HL-60/S4 treated with retinoic acid at 250 ng/mL for 4 days and 3 days (cell line): ENCODE results near the gene KMT2C.

ENCODE experiments used
- in situ Hi-C: fragments of 300-500 bp; cut with MboI; formaldehyde crosslinking; loops from 2 replicates; pipeline ENCODE4 v1.7.0; 2022; ENCODE audit warnings: low sequenced_read_pairs

Gene KMT2C

GRCh38 chr7:152149363-152149762 lies 286.4 kb downstream of the KMT2C start:
- in situ Hi-C loops, result no loop called here

GRCh38 chr7:152148706-152149105 lies 287.1 kb downstream of the KMT2C start:
- in situ Hi-C loops, result no loop called here

- in situ Hi-C loops, result no loop called here
Observed at GRCh38 chr7:152145853-152146466, 289.8 kb downstream of the KMT2C start.

GRCh38 chr7:152144557-152145245 lies 291.1 kb downstream of the KMT2C start:
- in situ Hi-C loops, result no loop called here

GRCh38 chr7:152142976-152143595 lies 292.7 kb downstream of the KMT2C start:
- in situ Hi-C loops, result no loop called here

- in situ Hi-C loops, result no loop called here
Observed at GRCh38 chr7:152140560-152140959, 295.2 kb downstream of the KMT2C start.

GRCh38 chr7:152140067-152140466 lies 295.7 kb downstream of the KMT2C start:
- in situ Hi-C loops, result no loop called here

GRCh38 chr7:152137476-152138025 lies 298.3 kb downstream of the KMT2C start:
- in situ Hi-C loops, result no loop called here

- in situ Hi-C loops, result no loop called here
Observed at GRCh38 chr7:152136686-152137085, 299.1 kb downstream of the KMT2C start.

- in situ Hi-C loops, result no loop called here
Observed at GRCh38 chr7:152133804-152134203, 302.0 kb downstream of the KMT2C start.

- in situ Hi-C loops, result no loop called here
Observed at GRCh38 chr7:152132812-152133211, 303.0 kb downstream of the KMT2C start.

- in situ Hi-C loops, result no loop called here
Observed at GRCh38 chr7:152131981-152132494, 303.8 kb downstream of the KMT2C start.

GRCh38 chr7:152130658-152131590 lies 304.9 kb downstream of the KMT2C start:
- in situ Hi-C loops, result no loop called here

GRCh38 chr7:152129682-152130081 lies 306.1 kb downstream of the KMT2C start:
- in situ Hi-C loops, result no loop called here

- in situ Hi-C loops, result no loop called here
Observed at GRCh38 chr7:152128741-152129461, 306.9 kb downstream of the KMT2C start.

GRCh38 chr7:152128252-152128651 lies 307.6 kb downstream of the KMT2C start:
- in situ Hi-C loops, result no loop called here

GRCh38 chr7:152127229-152127628 lies 308.6 kb downstream of the KMT2C start:
- in situ Hi-C loops, result no loop called here

- in situ Hi-C loops, result no loop called here
Observed at GRCh38 chr7:152126741-152127140, 309.1 kb downstream of the KMT2C start.

- in situ Hi-C loops, result no loop called here
Observed at GRCh38 chr7:152122540-152122939, 313.3 kb downstream of the KMT2C start.

- in situ Hi-C loops, result no loop called here
Observed at GRCh38 chr7:152121432-152121831, 314.4 kb downstream of the KMT2C start.
